HEK293T (cell line): ENCODE data around the gene CUX1.

ENCODE experiments used
- CTCF ChIA-PET: fragments of 350-600 bp; formaldehyde crosslinking; extraction: SDS; loops from one replicate; lab custom pipeline; 2021; ENCODE audit warnings: antibody characterized with exemption, inconsistent platforms; lab: Yijun Ruan, JAX
- POLR2A ChIA-PET: fragments of 350-600 bp; formaldehyde crosslinking; extraction: SDS; loops from one replicate; lab custom pipeline; 2020; ENCODE audit warnings: antibody characterized with exemption, inconsistent platforms; lab: Yijun Ruan, JAX
- DNase-seq: peaks from one replicate; pipeline ENCODE4 v3.0.0; 2012; ENCODE audit warnings: mixed read lengths; ENCODE audit errors: extremely low spot score
- ARNT ChIP-seq: fragments of 450-650 bp; IDR thresholded peaks from 2 replicates; pipeline ENCODE4 v1.6.1; 2017; ENCODE audit warnings: mild to moderate bottlenecking
- BHLHE40 ChIP-seq: fragments of 450-650 bp; IDR thresholded peaks from 2 replicates; pipeline ENCODE4 v1.6.1; 2016; ENCODE audit warnings: mild to moderate bottlenecking, moderate library complexity, borderline replicate concordance
- CTBP1 ChIP-seq: fragments of 450-650 bp; IDR thresholded peaks from 2 replicates; pipeline ENCODE4 v1.6.1; 2016; ENCODE audit warnings: borderline replicate concordance
- ELF4 ChIP-seq: fragments of 450-650 bp; IDR thresholded peaks from 2 replicates; pipeline ENCODE4 v1.6.1; 2017; ENCODE audit warnings: antibody characterized with exemption
- FOXA1 ChIP-seq: fragments of 450-650 bp; IDR thresholded peaks from 2 replicates; pipeline ENCODE4 v1.6.1; 2016; ENCODE audit warnings: mild to moderate bottlenecking
- FOXK2 ChIP-seq: fragments of 450-650 bp; IDR thresholded peaks from 2 replicates; pipeline ENCODE4 v1.6.1; 2016; ENCODE audit warnings: mild to moderate bottlenecking
- FOXM1 ChIP-seq: fragments of 450-650 bp; IDR thresholded peaks from 2 replicates; pipeline ENCODE4 v1.6.1; 2017; ENCODE audit warnings: mild to moderate bottlenecking, borderline replicate concordance
- HDGF ChIP-seq: fragments of 450-650 bp; IDR thresholded peaks from 2 replicates; pipeline ENCODE4 v1.6.1; 2017; ENCODE audit warnings: antibody characterized with exemption, borderline replicate concordance
- L3MBTL2 ChIP-seq: fragments of 450-650 bp; conservative IDR thresholded peaks from 2 replicates; pipeline ENCODE4 v1.6.1; 2016; ENCODE audit warnings: mild to moderate bottlenecking
- LEF1 ChIP-seq: fragments of 450-650 bp; IDR thresholded peaks from 2 replicates; pipeline ENCODE4 v1.6.1; 2017; ENCODE audit warnings: mild to moderate bottlenecking, borderline replicate concordance
- NFRKB ChIP-seq: fragments of 450-650 bp; IDR thresholded peaks from 2 replicates; pipeline ENCODE4 v1.6.1; 2016; ENCODE audit warnings: mild to moderate bottlenecking, moderate library complexity
- PKNOX1 ChIP-seq: fragments of 450-650 bp; IDR thresholded peaks from 2 replicates; pipeline ENCODE4 v1.6.1; 2016
- SP1 ChIP-seq: fragments of 450-650 bp; IDR thresholded peaks from 2 replicates; pipeline ENCODE4 v1.6.1; 2017
- SUZ12 ChIP-seq: fragments of 450-650 bp; IDR thresholded peaks from 2 replicates; pipeline ENCODE4 v1.6.1; 2016; ENCODE audit warnings: mild to moderate bottlenecking
- TARDBP ChIP-seq: fragments of 450-650 bp; IDR thresholded peaks from 2 replicates; pipeline ENCODE4 v1.6.1; 2016
- ZNF384 ChIP-seq: fragments of 450-650 bp; IDR thresholded peaks from 2 replicates; pipeline ENCODE4 v1.6.1; 2016

CUX1 gene

GRCh38 chr7:102099474-102099873 is 282.0 kb downstream of the CUX1 start:
- DNase-seq, result no peak
- ChIA-PET CTCF (no interaction called here), POLR2A (no interaction called here)
- TF ChIP-seq LEF1, result no peak
- TF ChIP-seq FOXA1, result no peak
- TF ChIP-seq NFRKB, result no peak
- TF ChIP-seq ELF4, result no peak
- TF ChIP-seq CTBP1, result no peak
- no peak for TF ChIP-seq PKNOX1
- no peak for TF ChIP-seq ZNF384
- no peak for TF ChIP-seq HDGF
- no peak for TF ChIP-seq SUZ12
- TF ChIP-seq SP1, result no peak
- TF ChIP-seq TARDBP, result no peak
- no peak for TF ChIP-seq L3MBTL2
- TF ChIP-seq ARNT, result no peak

GRCh38 chr7:102101111-102101551 is 283.7 kb downstream of the CUX1 start:
- ChIA-PET POLR2A (no interaction called here), CTCF (no interaction called here)
- no peak for TF ChIP-seq FOXM1
- TF ChIP-seq LEF1, result no peak
- TF ChIP-seq CTBP1, result no peak
- TF ChIP-seq BHLHE40, result no peak
- TF ChIP-seq ELF4, result no peak
- no peak for TF ChIP-seq PKNOX1
- TF ChIP-seq L3MBTL2, result no peak
- no peak for TF ChIP-seq SP1
- DNase-seq, result no peak

DNA sequence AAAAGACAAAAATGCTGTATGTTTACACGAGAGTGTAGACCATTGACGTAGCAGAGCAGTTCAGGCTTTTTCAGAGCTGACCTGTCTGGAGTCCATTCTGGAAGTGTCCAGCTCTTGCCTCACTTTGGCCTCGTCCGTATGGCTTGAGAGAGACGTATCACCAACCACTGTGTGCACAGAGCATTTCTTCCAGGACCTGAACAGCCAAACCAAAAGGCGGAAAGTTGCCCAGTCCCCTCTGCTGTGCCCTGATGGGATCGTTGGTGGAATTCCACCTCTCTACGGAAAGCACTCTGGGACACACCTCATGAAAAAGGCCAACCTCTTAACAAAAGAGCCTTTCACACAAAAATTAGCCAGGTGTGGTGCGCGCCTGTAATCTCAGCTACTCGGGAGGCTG is 284.5 kb downstream of the CUX1 start:
- no peak for DNase-seq
- ChIA-PET POLR2A (no interaction called here), CTCF (no interaction called here)
- TF ChIP-seq LEF1 (no peak), FOXK2 (no peak), NFRKB (no peak), L3MBTL2 (no peak), ARNT (no peak), BHLHE40 (no peak), ZNF384 (no peak), TARDBP (no peak), PKNOX1 (no peak)

GRCh38 chr7:102103027-102103372 is 285.6 kb downstream of the CUX1 start:
- DNase-seq, result no peak
- no peak for TF ChIP-seq FOXK2
- no peak for TF ChIP-seq ARNT
- TF ChIP-seq FOXA1, result no peak
- TF ChIP-seq PKNOX1, result no peak
- no peak for TF ChIP-seq ELF4
- no peak for TF ChIP-seq SP1
- TF ChIP-seq FOXM1, result no peak
- TF ChIP-seq ZNF384, result no peak
- no peak for TF ChIP-seq HDGF
- no peak for TF ChIP-seq L3MBTL2
- TF ChIP-seq BHLHE40, result no peak
- TF ChIP-seq NFRKB, result no peak
- TF ChIP-seq CTBP1, result no peak
- TF ChIP-seq TARDBP, result no peak
- TF ChIP-seq LEF1, result no peak
- TF ChIP-seq SUZ12, result no peak
- ChIA-PET CTCF (no interaction called here), POLR2A (no interaction called here)

- ChIA-PET CTCF (no interaction called here), POLR2A (no interaction called here)
- TF ChIP-seq L3MBTL2, result no peak
- TF ChIP-seq CTBP1, result no peak
- TF ChIP-seq FOXA1, result no peak
- TF ChIP-seq ZNF384, result no peak
- no peak for TF ChIP-seq PKNOX1
- no peak for TF ChIP-seq BHLHE40
- no peak for TF ChIP-seq SUZ12
- no peak for TF ChIP-seq FOXK2
- TF ChIP-seq HDGF, result no peak
- no peak for TF ChIP-seq TARDBP
- TF ChIP-seq NFRKB, result no peak
- TF ChIP-seq SP1, result no peak
- no peak for TF ChIP-seq LEF1
- DNase-seq, result no peak
These were observed 286.8 kb downstream of the CUX1 start for GRCh38 chr7:102104245-102104644.

DNA sequence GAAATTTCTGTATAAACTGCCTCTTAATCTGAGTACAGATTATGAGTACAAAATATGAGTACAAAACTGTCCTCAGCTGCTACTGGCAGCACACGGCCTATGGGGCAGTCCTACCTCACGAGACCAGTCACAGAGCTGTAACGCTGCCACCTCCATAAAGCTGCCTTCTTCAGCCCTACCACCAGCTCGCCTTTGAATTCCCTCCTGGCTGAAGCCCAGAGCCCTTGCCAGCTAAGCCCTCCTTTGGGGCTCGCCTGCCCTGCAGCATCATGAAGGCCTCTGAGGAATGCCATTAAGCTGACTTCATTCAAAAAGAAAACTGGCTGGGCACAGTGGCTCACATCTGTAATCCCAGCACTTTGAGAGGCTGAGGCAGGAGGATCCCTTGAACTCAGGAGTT is 289.2 kb downstream of the CUX1 start:
- TF ChIP-seq L3MBTL2, result no peak
- no peak for TF ChIP-seq SUZ12
- TF ChIP-seq FOXM1, result no peak
- TF ChIP-seq BHLHE40, result no peak
- TF ChIP-seq SP1, result no peak
- TF ChIP-seq ARNT, result no peak
- POLR2A ChIA-PET, result no interaction called here
- DNase-seq, result no peak
- CTCF ChIA-PET, result interaction anchor here (0.7 kb wide), 1 partner anchor 250 kb away, joined by 3 read pairs; no protein-coding TSS in a partner anchor
